CD4-positive, alpha-beta T cell (primary cell): ENCODE data around the gene ARSI. TPM values are rescaled to one million over a fixed set of nuclear protein-coding genes. Genes with fewer than 3 reads are reported as not detected.

ENCODE experiments used
- ATAC-seq: fragments of 200-7000 bp; cut with Tn5 transposase; one replicate; pipeline ENCODE4 v1.10.0; 2022; ENCODE audit warnings: mild to moderate bottlenecking; ENCODE audit not compliant: poor library complexity
- CTCF ChIA-PET: fragments of 350-600 bp; sonication (Branson Sonifier 250); formaldehyde crosslinking; loops from one replicate; lab custom pipeline; 2021; ENCODE audit warnings: antibody characterized with exemption, inconsistent platforms; lab: Charles Lee
- POLR2A ChIA-PET: fragments of 350-600 bp; sonication (Branson Sonifier 250); formaldehyde crosslinking; loops from one replicate; lab custom pipeline; 2021; ENCODE audit warnings: antibody characterized with exemption, inconsistent platforms; lab: Charles Lee
- DNase-seq, 14 experiments: peaks; one replicate each; pipeline ENCODE4 v3.0.0-alpha.2; 2013 to 2020; ENCODE audit warnings: mixed read lengths in 2 of 14
- H3K27ac ChIP-seq, 2 donors: one replicate each; pipeline versions ENCODE4 v1.5.1 to v1.7.0; 2013; ENCODE audit warnings: low read length in 2 of 2, low read depth in 1 of 2, mild to moderate bottlenecking in 1 of 2
- H3K27me3 ChIP-seq, 2 experiments: 1 replicate in 1 of 2; 2 replicates in 1 of 2; pipeline versions ENCODE4 v1.6.1 to v1.7.0; 2013; ENCODE audit warnings: low read length in 2 of 2, control low read depth in 1 of 2, mild to moderate bottlenecking in 1 of 2, moderate library complexity in 1 of 2; ENCODE audit not compliant: insufficient read depth in 2 of 2, control insufficient read depth in 1 of 2
- H3K36me3 ChIP-seq: one replicate; pipeline ENCODE4 v1.6.1; 2013; ENCODE audit warnings: low read length, control low read depth; ENCODE audit not compliant: insufficient read depth
- H3K4me1 ChIP-seq: one replicate; pipeline ENCODE4 v1.6.1; 2013; ENCODE audit warnings: low read length, control low read depth; ENCODE audit not compliant: insufficient read depth
- H3K4me3 ChIP-seq: one replicate; pipeline ENCODE4 v1.5.1; 2013; ENCODE audit warnings: mild to moderate bottlenecking, low read length, moderate library complexity
- H3K9me3 ChIP-seq, 2 experiments: 1 replicate in 1 of 2; 2 replicates in 1 of 2; pipeline versions ENCODE4 v1.6.1 to v1.7.0; 2013; ENCODE audit warnings: low read length in 2 of 2, mild to moderate bottlenecking in 2 of 2, control low read depth in 1 of 2, moderate library complexity in 1 of 2; ENCODE audit not compliant: control insufficient read depth in 1 of 2, insufficient read depth in 1 of 2
- H3K27ac Mint-ChIP-seq: one replicate; pipeline ENCODE4 v1.8.0; 2020; ENCODE audit warnings: mixed read lengths
- H3K27me3 Mint-ChIP-seq: one replicate; pipeline ENCODE4 v1.8.0; 2021; ENCODE audit warnings: mixed read lengths
- H3K36me3 Mint-ChIP-seq: one replicate; pipeline ENCODE4 v1.8.0; 2021; ENCODE audit warnings: low read depth, mixed read lengths
- H3K4me1 Mint-ChIP-seq: one replicate; pipeline ENCODE4 v1.8.0; 2021; ENCODE audit warnings: low read depth, mixed read lengths
- H3K4me3 Mint-ChIP-seq: one replicate; pipeline ENCODE4 v1.8.0; 2020; ENCODE audit warnings: mild to moderate bottlenecking, mixed read lengths
- H3K9me3 Mint-ChIP-seq: one replicate; pipeline ENCODE4 v1.8.0; 2020; ENCODE audit warnings: mixed read lengths
- CTCF ChIP-seq: fragments of 200-600 bp; IDR thresholded peaks from one replicate; pipeline ENCODE4 v1.8.0; 2022; ENCODE audit warnings: antibody characterized with exemption, mild to moderate bottlenecking
- intact Hi-C, 2 experiments: fragments of 100-400 bp; cut with DNase I in 1 of 2; cut with micrococcal nuclease in 1 of 2; formaldehyde crosslinking; loops; one replicate each; pipeline versions ENCODE4 v1.15.1 to v1.9.0; 2023 to 2025; cut with DNase I, micrococcal nuclease
- total RNA-seq, 174 experiments: library from RNA in 2 of 174; stranded (reverse) in 2 of 174; gene quantifications; one replicate each; pipeline ENCODE4 v1.2.3 and lab custom pipeline; 2021 to 2026

ARSI gene
- total RNA-seq, 2 experiments from 2014 or later: 0.22 to 0.56 TPM

DNA sequence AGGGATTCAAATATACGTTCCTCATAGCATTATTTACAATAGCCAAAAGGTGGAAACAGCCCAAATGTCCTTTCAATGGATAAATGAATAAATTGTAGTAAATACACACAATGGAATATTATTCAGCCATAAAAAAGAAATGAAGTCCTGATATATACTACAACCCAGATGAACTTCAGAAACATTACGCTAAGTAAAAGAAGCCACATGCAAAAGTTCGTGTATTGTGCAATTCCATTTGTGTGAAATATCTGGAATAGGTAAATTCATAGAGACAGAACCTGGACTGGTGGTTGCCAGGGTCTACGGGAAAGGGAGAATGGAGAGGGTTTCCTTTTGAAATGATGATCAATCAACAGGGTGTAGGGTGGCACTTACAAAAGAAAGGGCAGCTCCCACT is 12.5 kb upstream of the ARSI start:
- Mint-ChIP-seq H3K27me3 (no peaks in the 10 kb centered on the region), H3K27ac (no peak overlapping the region), H3K36me3 (no peaks in the 10 kb centered on the region), H3K4me3 (no peak overlapping the region), H3K9me3 (no peaks in the 10 kb centered on the region), H3K4me1 (no peaks in the 10 kb centered on the region)
- POLR2A ChIA-PET: no interaction called here
- Histone ChIP-seq H3K9me3 (no peaks in the 10 kb centered on the region), H3K27me3 (no peaks in the 10 kb centered on the region), H3K36me3 (no peaks in the 10 kb centered on the region), H3K27ac (no peak overlapping the region), H3K4me1 (no peaks in the 10 kb centered on the region), H3K4me3 (no peak overlapping the region)
- ATAC-seq: no peak
- intact Hi-C loops: no loop called here
- CTCF ChIA-PET: interaction anchor here (0.7 kb wide), 1 partner anchor 1428 kb away, joined by 3 read pairs; no protein-coding TSS in a partner anchor
- TF ChIP-seq CTCF: no peak
- DNase-seq: no peak

DNA sequence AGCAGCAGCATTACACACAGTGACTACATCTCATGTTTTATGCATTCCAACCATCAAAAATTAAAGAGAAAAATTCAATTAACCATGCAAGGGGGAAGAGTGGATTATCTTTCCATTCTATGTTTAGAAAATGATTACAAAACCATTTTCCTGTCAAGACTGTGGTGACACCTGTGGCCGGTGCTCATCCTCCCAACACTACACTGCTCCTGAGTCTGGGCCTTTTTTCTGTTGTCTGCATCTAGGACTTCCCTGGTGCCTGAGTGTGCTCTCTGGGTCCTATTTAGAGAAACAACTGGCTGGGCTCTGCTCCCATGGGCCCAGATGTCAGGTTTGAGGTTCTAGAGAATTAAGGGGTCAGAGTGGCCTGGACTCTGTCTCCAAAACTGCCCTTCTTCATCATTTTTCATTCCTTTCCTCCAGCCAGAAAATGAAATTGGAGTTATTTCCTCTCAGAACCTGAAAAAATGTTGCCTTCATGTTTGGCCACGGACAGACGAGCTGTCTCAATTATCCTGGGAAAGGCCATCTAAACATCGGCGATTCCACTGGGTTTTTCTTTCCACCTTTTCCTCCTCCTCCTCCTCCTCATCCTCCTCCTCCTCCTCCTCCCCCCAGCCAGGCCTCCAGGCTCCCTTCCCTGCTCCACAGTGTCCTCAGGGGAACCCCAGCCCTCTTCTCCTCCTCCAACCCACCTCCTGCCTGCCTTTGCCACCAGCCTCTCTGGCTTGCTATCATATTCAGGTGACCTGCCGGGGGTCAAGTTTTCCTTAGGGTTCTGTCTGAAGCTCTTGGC is 11.4 kb upstream of the ARSI start:
- no peak overlapping the region for H3K27ac Mint-ChIP-seq
- POLR2A ChIA-PET: no interaction called here

GRCh38 chr5:150313501-150313900 is 10.8 kb upstream of the ARSI start:
- Histone ChIP-seq H3K36me3 (no peaks in the 10 kb centered on the region), H3K27ac (no peak overlapping the region), H3K4me1 (no peaks in the 10 kb centered on the region), H3K4me3 (no peak overlapping the region), H3K27me3 (peaks cover 0 to 3% of the 10 kb centered on the region in 2 experiments), H3K9me3 (no peaks in the 10 kb centered on the region)
- no peak for ATAC-seq
- Mint-ChIP-seq H3K4me1 (no peaks in the 10 kb centered on the region), H3K9me3 (no peaks in the 10 kb centered on the region), H3K36me3 (no peaks in the 10 kb centered on the region), H3K27ac (no peak overlapping the region), H3K27me3 (no peaks in the 10 kb centered on the region), H3K4me3 (no peak overlapping the region)
- intact Hi-C loops: no loop called here
- no peak for TF ChIP-seq CTCF
- POLR2A ChIA-PET: no interaction called here
- CTCF ChIA-PET: no interaction called here
- no peak for DNase-seq

More for the DNA sequence above, 11.4 kb upstream of the ARSI start:
- H3K27me3 Mint-ChIP-seq: no peaks in the 10 kb centered on the region
- H3K9me3 Mint-ChIP-seq: no peaks in the 10 kb centered on the region
- Histone ChIP-seq H3K4me1 (no peaks in the 10 kb centered on the region), H3K9me3 (no peaks in the 10 kb centered on the region), H3K27ac (no peak overlapping the region), H3K36me3 (no peaks in the 10 kb centered on the region), H3K4me3 (no peak overlapping the region), H3K27me3 (peaks cover 0 to 3% of the 10 kb centered on the region in 2 experiments)
- intact Hi-C loops: no loop called here
- ATAC-seq: no peak
- CTCF ChIA-PET: no interaction called here
- DNase-seq: no peak
- H3K4me1 Mint-ChIP-seq: no peaks in the 10 kb centered on the region
- no peak overlapping the region for H3K4me3 Mint-ChIP-seq
- no peaks in the 10 kb centered on the region for H3K36me3 Mint-ChIP-seq
- no peak for TF ChIP-seq CTCF
